HG03097 (cell line): ENCODE measurements around the gene FKBP6.
"Not testable (repeated sequence)": the region's sequence is repeated elsewhere in the genome, so short reads cannot be mapped to it uniquely, and the experiment has no call there.

Experiments used
- ATAC-seq: cut with Tn5 transposase; IDR thresholded peaks from one replicate; pipeline ENCODE4 v1.9.1; 2021; ENCODE audit not compliant: unreplicated experiment, low FRiP score

The FKBP6 gene

GRCh38 chr7:73387908-73388414 lies 60.0 kb downstream of the FKBP6 start:
- no peak for ATAC-seq

GRCh38 chr7:73391396-73391795 lies 63.4 kb downstream of the FKBP6 start:
- ATAC-seq: no peak

GRCh38 chr7:73394422-73394821 lies 66.5 kb downstream of the FKBP6 start:
- no peak for ATAC-seq

- no peak for ATAC-seq
These were observed 67.9 kb downstream of the FKBP6 start for GRCh38 chr7:73395538-73396503.

GRCh38 chr7:73397521-73398281 lies 69.7 kb downstream of the FKBP6 start:
- no peak for ATAC-seq

- ATAC-seq: not testable (repeated sequence)
These were observed 71.5 kb downstream of the FKBP6 start for GRCh38 chr7:73399185-73400050.

GRCh38 chr7:73404860-73405259 lies 76.9 kb downstream of the FKBP6 start:
- not testable (repeated sequence) for ATAC-seq
